Measurements from ENCODE around the gene ITGAL.

The ITGAL gene

GRCh38 chr16:30556125-30556473, 83.6 kb downstream of the ITGAL start:
- Histone ChIP-seq H3K4me1 (ENCODE audit: control insufficient read depth in 1 of 2, insufficient read depth in 2 of 2, low read length in 2 of 2) (peaks cover 19 to 38% of the 10 kb centered on the region in 2 donors), H3K27me3 (ENCODE audit: control insufficient read depth in 1 of 2, insufficient read depth in 2 of 2, low read length in 2 of 2) (no peaks in the 10 kb centered on the region), H3K27ac (ENCODE audit: low read depth, low read length) (no peak overlapping the region), H3K9ac (ENCODE audit: low read depth in 1 of 2, low read length in 2 of 2) (no peak overlapping the region), H3K4me3 (ENCODE audit: low read depth in 1 of 2, low read length in 2 of 2) (no peak overlapping the region), H3K9me3 (ENCODE audit: control insufficient read depth in 1 of 2, low read length in 2 of 2) (no peaks in the 10 kb centered on the region), H3K36me3 (ENCODE audit: control insufficient read depth in 1 of 2, insufficient read depth in 2 of 2, low read length in 2 of 2) (peaks cover 14 to 22% of the 10 kb centered on the region in 2 donors)

- peak overlapping the region; percentile 76 to 84 for H3K4me3 ChIP-seq (ENCODE audit: low read depth in 1 of 2, low read length in 2 of 2)
- H3K27me3 ChIP-seq (ENCODE audit: control insufficient read depth in 1 of 2, insufficient read depth in 2 of 2, low read length in 2 of 2) = no peaks in the 10 kb centered on the region
- peak overlapping the region; percentile 93 for H3K27ac ChIP-seq (ENCODE audit: low read depth, low read length)
- H3K9me3 ChIP-seq (ENCODE audit: control insufficient read depth in 1 of 2, low read length in 2 of 2) = no peaks in the 10 kb centered on the region
- peaks cover 14 to 22% of the 10 kb centered on the region in 2 donors for H3K36me3 ChIP-seq (ENCODE audit: control insufficient read depth in 1 of 2, insufficient read depth in 2 of 2, low read length in 2 of 2)
- H3K9ac ChIP-seq (ENCODE audit: low read depth in 1 of 2, low read length in 2 of 2) = peak overlapping the region; percentile 90 to 93
- peaks cover 22 to 41% of the 10 kb centered on the region in 2 donors for H3K4me1 ChIP-seq (ENCODE audit: control insufficient read depth in 1 of 2, insufficient read depth in 2 of 2, low read length in 2 of 2)
Observed at GRCh38 chr16:30557707-30557956, 85.1 kb downstream of the ITGAL start.

- Histone ChIP-seq H3K4me1 (ENCODE audit: control insufficient read depth in 1 of 2, insufficient read depth in 2 of 2, low read length in 2 of 2) (peaks cover 22 to 39% of the 10 kb centered on the region in 2 donors), H3K27me3 (ENCODE audit: control insufficient read depth in 1 of 2, insufficient read depth in 2 of 2, low read length in 2 of 2) (no peaks in the 10 kb centered on the region), H3K4me3 (ENCODE audit: low read depth in 1 of 2, low read length in 2 of 2) (peak within 1 kb of the TSS; percentile 76 to 84), H3K9ac (ENCODE audit: low read depth in 1 of 2, low read length in 2 of 2) (peak within 1 kb of the TSS; percentile 90 to 93), H3K36me3 (ENCODE audit: control insufficient read depth in 1 of 2, insufficient read depth in 2 of 2, low read length in 2 of 2) (peaks cover 14 to 18% of the 10 kb centered on the region in 2 donors), H3K9me3 (ENCODE audit: control insufficient read depth in 1 of 2, low read length in 2 of 2) (no peaks in the 10 kb centered on the region), H3K27ac (ENCODE audit: low read depth, low read length) (peak within 1 kb of the TSS; percentile 93)
Observed at GRCh38 chr16:30557957-30558788, 85.6 kb downstream of the ITGAL start, which contains the start of gene ZNF764. Gene ZNF764, minus strand, starts transcription at chr16:30558374. Its CDS starts 192 bp downstream, at chr16:30558182.

- Histone ChIP-seq H3K4me1 (ENCODE audit: control insufficient read depth in 1 of 2, insufficient read depth in 2 of 2, low read length in 2 of 2) (peaks cover 18 to 36% of the 10 kb centered on the region in 2 donors), H3K27ac (ENCODE audit: low read depth, low read length) (peak overlapping the region; percentile 93), H3K27me3 (ENCODE audit: control insufficient read depth in 1 of 2, insufficient read depth in 2 of 2, low read length in 2 of 2) (no peaks in the 10 kb centered on the region), H3K4me3 (ENCODE audit: low read depth in 1 of 2, low read length in 2 of 2) (peak overlapping the region; percentile 12 to 44), H3K9me3 (ENCODE audit: control insufficient read depth in 1 of 2, low read length in 2 of 2) (no peaks in the 10 kb centered on the region), H3K9ac (ENCODE audit: low read depth in 1 of 2, low read length in 2 of 2) (peak overlapping the region in 1 of 2 donors; percentile 10), H3K36me3 (ENCODE audit: control insufficient read depth in 1 of 2, insufficient read depth in 2 of 2, low read length in 2 of 2) (peaks cover 14 to 16% of the 10 kb centered on the region in 2 donors)
Observed at GRCh38 chr16:30558789-30559377, 86.3 kb downstream of the ITGAL start.

- Histone ChIP-seq H3K27ac (ENCODE audit: low read depth, low read length) (peak overlapping the region; percentile 55), H3K36me3 (ENCODE audit: control insufficient read depth in 1 of 2, insufficient read depth in 2 of 2, low read length in 2 of 2) (peaks cover 7 to 10% of the 10 kb centered on the region in 2 donors), H3K9ac (ENCODE audit: low read depth in 1 of 2, low read length in 2 of 2) (peak overlapping the region; percentile 10 to 57), H3K4me3 (ENCODE audit: low read depth in 1 of 2, low read length in 2 of 2) (no peak overlapping the region), H3K27me3 (ENCODE audit: control insufficient read depth in 1 of 2, insufficient read depth in 2 of 2, low read length in 2 of 2) (no peaks in the 10 kb centered on the region), H3K9me3 (ENCODE audit: control insufficient read depth in 1 of 2, low read length in 2 of 2) (no peaks in the 10 kb centered on the region), H3K4me1 (ENCODE audit: control insufficient read depth in 1 of 2, insufficient read depth in 2 of 2, low read length in 2 of 2) (peaks cover 18 to 36% of the 10 kb centered on the region in 2 donors)
Observed at GRCh38 chr16:30559690-30560089, 87.1 kb downstream of the ITGAL start.

GRCh38 chr16:30561089-30561816, 88.7 kb downstream of the ITGAL start:
- Histone ChIP-seq H3K4me1 (ENCODE audit: control insufficient read depth in 1 of 2, insufficient read depth in 2 of 2, low read length in 2 of 2) (peaks cover 18 to 35% of the 10 kb centered on the region in 2 donors), H3K27me3 (ENCODE audit: control insufficient read depth in 1 of 2, insufficient read depth in 2 of 2, low read length in 2 of 2) (no peaks in the 10 kb centered on the region), H3K9ac (ENCODE audit: low read depth in 1 of 2, low read length in 2 of 2) (peak overlapping the region; percentile 57 to 81), H3K9me3 (ENCODE audit: control insufficient read depth in 1 of 2, low read length in 2 of 2) (no peaks in the 10 kb centered on the region), H3K27ac (ENCODE audit: low read depth, low read length) (peak overlapping the region; percentile 70), H3K36me3 (ENCODE audit: control insufficient read depth in 1 of 2, insufficient read depth in 2 of 2, low read length in 2 of 2) (no peaks in the 10 kb centered on the region), H3K4me3 (ENCODE audit: low read depth in 1 of 2, low read length in 2 of 2) (peak overlapping the region; percentile 54 to 83)

GRCh38 chr16:30562021-30562420, 89.5 kb downstream of the ITGAL start:
- Histone ChIP-seq H3K36me3 (ENCODE audit: control insufficient read depth in 1 of 2, insufficient read depth in 2 of 2, low read length in 2 of 2) (no peaks in the 10 kb centered on the region), H3K4me3 (ENCODE audit: low read depth in 1 of 2, low read length in 2 of 2) (peak overlapping the region in 1 of 2 donors; percentile 83), H3K9ac (ENCODE audit: low read depth in 1 of 2, low read length in 2 of 2) (peak overlapping the region; percentile 57 to 81), H3K27ac (ENCODE audit: low read depth, low read length) (peak overlapping the region; percentile 42), H3K4me1 (ENCODE audit: control insufficient read depth in 1 of 2, insufficient read depth in 2 of 2, low read length in 2 of 2) (peaks cover 18 to 29% of the 10 kb centered on the region in 2 donors), H3K9me3 (ENCODE audit: control insufficient read depth in 1 of 2, low read length in 2 of 2) (no peaks in the 10 kb centered on the region), H3K27me3 (ENCODE audit: control insufficient read depth in 1 of 2, insufficient read depth in 2 of 2, low read length in 2 of 2) (no peaks in the 10 kb centered on the region)

GRCh38 chr16:30565526-30565925, 93.0 kb downstream of the ITGAL start:
- Histone ChIP-seq H3K27ac (ENCODE audit: low read depth, low read length) (no peak overlapping the region), H3K9me3 (ENCODE audit: control insufficient read depth in 1 of 2, low read length in 2 of 2) (no peaks in the 10 kb centered on the region), H3K27me3 (ENCODE audit: control insufficient read depth in 1 of 2, insufficient read depth in 2 of 2, low read length in 2 of 2) (no peaks in the 10 kb centered on the region), H3K36me3 (ENCODE audit: control insufficient read depth in 1 of 2, insufficient read depth in 2 of 2, low read length in 2 of 2) (no peaks in the 10 kb centered on the region), H3K9ac (ENCODE audit: low read depth in 1 of 2, low read length in 2 of 2) (no peak overlapping the region), H3K4me3 (ENCODE audit: low read depth in 1 of 2, low read length in 2 of 2) (no peak overlapping the region), H3K4me1 (ENCODE audit: control insufficient read depth in 1 of 2, insufficient read depth in 2 of 2, low read length in 2 of 2) (peaks cover 13 to 16% of the 10 kb centered on the region in 2 donors)

- H3K4me3 ChIP-seq (ENCODE audit: low read depth in 1 of 2, low read length in 2 of 2) = no peak overlapping the region
- no peaks in the 10 kb centered on the region for H3K27me3 ChIP-seq (ENCODE audit: control insufficient read depth in 1 of 2, insufficient read depth in 2 of 2, low read length in 2 of 2)
- H3K9me3 ChIP-seq (ENCODE audit: control insufficient read depth in 1 of 2, low read length in 2 of 2) = no peaks in the 10 kb centered on the region
- H3K4me1 ChIP-seq (ENCODE audit: control insufficient read depth in 1 of 2, insufficient read depth in 2 of 2, low read length in 2 of 2) = peaks cover 16 to 18% of the 10 kb centered on the region in 2 donors
- no peak overlapping the region for H3K27ac ChIP-seq (ENCODE audit: low read depth, low read length)
- no peaks in the 10 kb centered on the region for H3K36me3 ChIP-seq (ENCODE audit: control insufficient read depth in 1 of 2, insufficient read depth in 2 of 2, low read length in 2 of 2)
- H3K9ac ChIP-seq (ENCODE audit: low read depth in 1 of 2, low read length in 2 of 2) = no peak overlapping the region
Observed at GRCh38 chr16:30565984-30566383, 93.4 kb downstream of the ITGAL start.

GRCh38 chr16:30566531-30566930, 94.0 kb downstream of the ITGAL start:
- Histone ChIP-seq H3K9ac (ENCODE audit: low read depth in 1 of 2, low read length in 2 of 2) (no peak overlapping the region), H3K4me1 (ENCODE audit: control insufficient read depth in 1 of 2, insufficient read depth in 2 of 2, low read length in 2 of 2) (peaks cover 16 to 17% of the 10 kb centered on the region in 2 donors), H3K27me3 (ENCODE audit: control insufficient read depth in 1 of 2, insufficient read depth in 2 of 2, low read length in 2 of 2) (no peaks in the 10 kb centered on the region), H3K27ac (ENCODE audit: low read depth, low read length) (no peak overlapping the region), H3K9me3 (ENCODE audit: control insufficient read depth in 1 of 2, low read length in 2 of 2) (no peaks in the 10 kb centered on the region), H3K4me3 (ENCODE audit: low read depth in 1 of 2, low read length in 2 of 2) (no peak overlapping the region), H3K36me3 (ENCODE audit: control insufficient read depth in 1 of 2, insufficient read depth in 2 of 2, low read length in 2 of 2) (no peaks in the 10 kb centered on the region)

All from duodenal mucosa (tissue), 2 donors.